ENCODE results near the gene IKZF5.

IKZF5 gene

DNA sequence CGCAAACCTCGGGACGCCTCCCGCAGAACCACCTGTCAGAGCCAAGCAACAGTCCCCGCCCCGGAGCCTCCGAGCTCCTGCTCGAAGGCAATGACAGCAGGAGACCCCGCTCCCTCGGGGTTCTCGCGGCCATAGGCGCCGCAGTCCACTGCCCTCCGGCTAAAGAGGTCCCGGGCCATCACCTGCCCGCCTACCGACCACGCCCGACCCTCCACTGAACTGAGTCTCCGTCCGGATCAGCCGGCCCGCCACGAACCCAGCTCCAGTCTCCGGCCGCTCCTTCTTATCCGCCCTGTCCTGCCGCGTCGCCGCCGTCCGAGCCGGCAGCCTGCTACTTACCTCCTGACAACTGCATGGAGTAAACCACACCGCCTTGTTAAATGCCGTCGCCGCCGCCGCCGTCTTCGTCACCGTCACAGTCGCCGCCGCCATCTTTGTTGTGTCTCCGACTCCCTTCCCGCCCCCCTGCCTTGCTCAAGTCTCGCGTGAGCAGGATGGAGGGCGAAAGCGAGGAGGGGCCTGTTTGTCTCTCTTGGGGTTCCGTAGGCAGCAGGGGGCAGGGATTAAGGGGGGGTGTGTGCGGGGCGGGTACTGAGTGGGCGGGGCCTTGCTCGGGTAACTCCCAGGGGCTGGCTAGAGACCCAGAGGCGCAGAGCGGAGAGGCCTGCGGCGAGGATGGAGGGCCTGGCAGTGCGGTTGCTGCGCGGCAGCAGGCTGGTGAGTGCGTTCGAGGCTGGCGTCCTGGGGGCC lies at the start of gene IKZF5, which contains the start of gene ACADSB:
IKZF5 (minus strand) TSS at position 441 of the 750 bp plus-strand sequence. CDS start 10,170 bp downstream, outside the sequence.
ACADSB (plus strand) TSS at position 652 of the 750 bp plus-strand sequence; CDS start at position 676, 24 bp downstream.
- peak; percentile 91 for DNase-seq

DNA sequence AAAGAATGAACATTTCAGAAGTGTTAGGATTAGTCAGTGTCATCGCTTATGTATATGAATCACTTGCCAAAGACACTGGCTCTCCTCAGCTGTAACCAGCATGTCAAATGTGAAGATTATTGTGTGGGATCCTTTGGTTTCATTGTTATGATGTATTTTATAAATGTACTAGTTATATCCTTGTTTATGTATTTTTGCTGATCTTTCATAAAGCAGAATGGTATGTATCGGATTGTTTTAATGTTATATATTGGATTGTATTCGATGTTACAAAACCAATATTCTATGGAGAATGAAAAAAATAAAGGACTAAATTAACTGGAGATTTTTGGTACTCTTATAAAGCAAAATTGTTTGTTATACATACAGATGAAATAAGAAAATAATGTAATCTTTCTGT lies 49.4 kb upstream of the IKZF5 start:
- DNase-seq: no peak

DNA sequence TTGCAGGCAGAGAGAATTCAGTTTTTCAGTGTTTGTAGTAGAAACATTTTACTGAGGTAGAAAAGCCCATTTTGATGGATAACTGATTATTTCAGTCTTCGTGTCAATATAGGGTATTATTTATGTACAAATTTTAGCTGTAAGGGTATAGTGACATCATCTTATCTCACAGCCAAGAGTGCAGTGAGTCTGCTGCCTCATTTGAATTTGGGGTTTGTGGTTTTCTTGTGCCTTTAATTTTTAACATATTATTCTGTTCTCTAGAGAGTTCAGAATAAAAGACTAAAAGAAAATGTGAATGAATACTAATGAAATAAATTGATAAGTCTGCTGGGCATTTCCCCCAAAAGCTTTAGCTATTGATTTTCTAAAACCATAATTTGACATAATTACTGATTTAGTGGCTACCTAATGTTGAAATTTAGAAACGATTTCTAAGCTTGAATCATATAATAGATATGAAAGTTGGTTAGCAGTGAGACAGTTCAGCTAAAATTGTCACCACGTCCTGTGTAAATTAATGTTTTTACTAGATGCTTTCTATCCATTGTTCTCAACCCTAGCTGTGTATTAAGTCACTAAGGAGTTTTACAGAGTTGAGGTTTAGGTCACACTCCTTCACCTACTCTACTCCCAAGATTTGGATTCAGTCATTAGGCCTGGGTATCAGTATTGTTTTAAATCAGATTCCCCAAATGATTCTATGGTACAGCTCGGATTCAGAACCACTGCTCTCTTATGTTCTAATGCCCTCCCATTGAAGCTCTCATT lies 37.6 kb upstream of the IKZF5 start:
- DNase-seq: no peak

GRCh38 chr10:123044391-123044790 lies 35.8 kb upstream of the IKZF5 start:
- DNase-seq: peak; percentile 44

DNA sequence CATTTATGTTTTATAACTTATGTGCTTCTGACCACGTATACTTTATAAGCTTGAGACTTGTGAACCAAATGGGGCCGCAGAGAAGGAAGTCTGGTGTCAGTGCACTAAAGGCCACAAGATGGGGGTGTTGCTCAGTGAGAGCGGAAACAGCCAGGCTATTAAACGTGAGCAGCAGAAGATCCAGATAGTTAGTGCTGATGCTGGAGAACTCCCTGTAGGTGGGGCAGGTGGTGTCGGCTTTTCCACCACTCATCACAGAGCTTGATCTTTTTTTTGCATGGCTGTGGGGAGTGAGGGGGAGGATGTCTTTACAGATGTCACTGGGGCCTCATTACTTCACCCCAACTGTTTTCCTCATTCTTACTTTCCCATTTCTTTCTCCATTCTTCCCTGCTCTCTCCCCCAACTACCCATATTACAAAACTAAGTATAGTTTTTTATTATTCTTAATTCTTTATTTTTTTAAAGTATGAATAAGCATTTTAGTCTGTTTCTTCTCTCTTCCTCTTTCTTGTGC lies 34.9 kb upstream of the IKZF5 start:
- peak; percentile 60 for DNase-seq

DNA sequence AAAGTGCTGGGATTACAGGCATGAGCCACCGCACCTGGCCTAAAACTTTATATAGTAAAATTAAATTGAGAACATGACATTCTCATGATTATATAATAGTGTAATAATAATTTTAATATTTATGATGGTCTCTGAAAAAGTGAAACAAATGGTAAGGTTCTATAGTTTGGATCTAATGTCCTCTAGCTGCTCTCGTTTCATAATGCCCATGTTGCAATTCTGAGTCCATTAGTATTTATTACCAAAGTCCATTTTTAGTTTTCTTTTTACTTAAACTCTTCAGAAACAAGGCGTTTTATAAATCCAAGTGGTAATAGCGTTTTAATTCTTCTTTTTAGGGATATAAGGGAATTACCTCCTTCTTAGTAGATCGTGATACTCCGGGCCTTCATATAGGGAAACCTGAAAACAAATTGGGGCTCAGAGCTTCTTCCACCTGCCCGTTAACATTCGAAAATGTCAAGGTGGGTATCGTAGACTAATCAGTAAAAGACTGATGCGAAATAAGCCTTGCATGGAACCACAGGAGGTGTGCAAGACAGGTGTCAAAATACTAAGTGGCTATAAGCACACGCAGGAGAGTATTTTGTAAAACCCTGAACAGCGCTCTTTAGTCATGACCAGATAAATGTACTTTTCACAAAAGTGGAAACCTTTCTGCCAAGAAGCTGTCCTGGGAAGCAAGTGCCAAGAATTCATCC lies 34.3 kb upstream of the IKZF5 start:
- DNase-seq: no peak

DNA sequence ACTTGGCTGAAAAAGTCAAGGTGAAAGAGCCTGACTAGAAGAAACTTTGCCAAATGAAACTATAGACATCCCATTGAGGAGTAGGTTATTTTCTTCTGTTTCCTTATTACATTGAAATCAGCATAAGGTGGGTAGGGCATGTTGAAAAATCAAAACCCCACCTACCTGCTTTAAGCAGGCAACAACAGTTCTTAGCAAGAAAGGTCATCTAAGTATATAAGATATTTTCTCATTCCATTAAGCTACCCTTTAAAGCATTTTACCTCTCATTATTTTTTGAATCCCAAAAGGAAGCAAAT lies 31.0 kb upstream of the IKZF5 start:
- DNase-seq: no peak

DNA sequence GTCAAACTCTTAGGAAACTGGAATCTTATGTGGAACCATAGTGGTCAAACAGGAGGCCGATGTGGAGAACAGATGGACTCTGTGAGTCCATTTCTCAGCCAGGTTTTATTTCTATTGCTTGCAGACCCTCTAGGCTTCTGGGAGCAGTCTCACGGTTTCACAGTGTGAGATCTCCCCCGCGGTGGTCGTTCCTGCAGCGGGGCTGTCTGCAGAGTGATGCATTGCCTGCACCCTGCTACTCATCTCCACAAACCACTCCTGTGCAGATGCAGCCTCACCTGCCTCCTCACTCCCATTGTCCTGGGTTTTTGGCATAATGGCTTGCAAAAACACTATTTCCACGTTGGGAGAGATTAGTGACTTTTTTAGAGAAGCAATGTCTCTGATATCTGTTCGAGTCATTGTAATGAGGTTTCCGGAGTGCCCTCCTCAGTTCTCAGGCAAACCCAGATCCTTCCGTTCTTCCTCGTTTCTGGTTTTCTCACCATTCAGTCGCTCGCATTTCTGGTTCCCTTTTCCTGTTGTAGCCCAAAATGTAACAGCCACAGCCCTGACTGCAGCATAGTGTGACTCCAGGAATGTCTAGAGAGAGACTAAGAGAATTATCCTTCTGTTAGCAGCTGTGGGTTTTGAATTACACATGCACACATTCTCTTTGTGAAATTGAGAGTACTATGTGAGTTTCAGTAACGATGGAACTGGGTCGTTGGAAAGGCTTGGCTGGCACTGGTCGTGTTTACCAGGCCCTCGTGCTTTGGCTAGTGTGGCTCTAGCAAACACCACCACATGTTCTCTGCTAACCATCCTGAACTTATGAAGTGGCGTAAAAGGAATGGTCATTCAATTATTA lies 30.4 kb upstream of the IKZF5 start:
- DNase-seq: no peak

DNA sequence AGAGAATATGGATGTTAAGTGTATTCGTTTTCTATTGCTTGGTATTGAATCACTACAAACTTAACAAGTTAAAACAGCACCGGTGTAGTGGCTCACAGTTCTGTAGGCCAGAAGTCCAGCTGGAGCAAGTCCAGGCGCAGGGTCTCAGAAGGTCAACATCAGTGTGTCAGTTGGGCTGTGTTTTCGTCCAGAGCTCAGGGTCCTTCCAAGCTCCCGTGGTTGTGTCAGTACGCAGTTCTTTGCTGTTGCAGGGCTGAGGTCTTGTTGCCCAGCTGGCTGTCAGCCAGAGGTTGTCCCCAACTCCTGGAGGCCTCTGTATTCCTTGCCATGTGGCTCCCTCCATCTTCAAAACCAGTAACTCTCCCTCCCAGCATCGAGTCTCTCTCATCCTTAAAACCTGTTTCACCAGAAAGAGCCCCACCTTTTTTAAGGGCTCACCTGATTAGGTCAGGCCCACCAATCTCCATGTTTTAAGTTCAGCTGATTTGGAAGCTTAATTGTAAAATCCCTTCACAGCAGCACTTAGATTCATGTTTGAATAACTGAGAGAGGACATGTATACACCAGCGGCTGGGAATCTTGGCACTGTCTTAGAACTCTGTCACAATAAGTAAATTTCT lies 27.0 kb upstream of the IKZF5 start:
- no peak for DNase-seq

GRCh38 chr10:123034332-123034731 lies 25.7 kb upstream of the IKZF5 start:
- no peak for DNase-seq

DNA sequence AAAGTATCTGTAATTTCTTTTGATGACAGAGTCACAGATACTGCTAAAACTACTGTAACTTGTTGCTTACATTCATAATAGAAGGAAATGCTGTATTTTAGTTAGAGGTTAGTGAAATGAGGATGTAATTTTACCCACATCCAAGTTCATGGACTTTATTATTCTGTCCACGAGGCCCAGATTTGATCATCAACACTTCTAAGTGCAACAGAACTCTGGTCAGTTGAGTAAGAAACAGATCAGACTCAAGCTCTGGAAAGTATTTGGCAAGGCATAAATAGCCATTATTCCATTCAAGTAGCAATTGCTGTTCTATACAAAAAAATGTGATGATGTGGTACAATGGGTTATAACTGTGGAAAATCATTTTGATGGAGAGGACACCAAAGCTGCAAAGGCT lies 22.5 kb upstream of the IKZF5 start:
- DNase-seq: no peak

- DNase-seq: no peak
These were observed 19.3 kb upstream of the IKZF5 start for GRCh38 chr10:123027861-123028260.

DNA sequence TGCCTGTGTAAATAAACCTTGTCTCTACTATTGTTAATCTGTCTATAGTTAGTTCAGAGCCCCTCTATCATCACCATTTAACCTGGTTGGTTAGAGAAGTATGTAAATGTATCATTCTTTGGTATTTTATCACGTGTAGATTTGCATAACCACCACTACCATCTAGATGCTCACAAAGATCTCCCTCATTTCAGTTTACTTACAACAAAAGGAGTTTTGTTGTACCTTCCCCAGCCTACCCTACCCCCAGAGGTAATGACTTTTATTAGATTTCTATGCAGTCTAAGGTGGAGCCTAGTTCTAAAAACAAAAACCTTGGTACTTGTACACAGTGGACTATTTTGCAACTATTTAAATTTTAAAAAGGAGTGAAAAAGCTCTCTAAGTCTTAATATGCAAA lies 17.7 kb upstream of the IKZF5 start:
- no peak for DNase-seq

DNA sequence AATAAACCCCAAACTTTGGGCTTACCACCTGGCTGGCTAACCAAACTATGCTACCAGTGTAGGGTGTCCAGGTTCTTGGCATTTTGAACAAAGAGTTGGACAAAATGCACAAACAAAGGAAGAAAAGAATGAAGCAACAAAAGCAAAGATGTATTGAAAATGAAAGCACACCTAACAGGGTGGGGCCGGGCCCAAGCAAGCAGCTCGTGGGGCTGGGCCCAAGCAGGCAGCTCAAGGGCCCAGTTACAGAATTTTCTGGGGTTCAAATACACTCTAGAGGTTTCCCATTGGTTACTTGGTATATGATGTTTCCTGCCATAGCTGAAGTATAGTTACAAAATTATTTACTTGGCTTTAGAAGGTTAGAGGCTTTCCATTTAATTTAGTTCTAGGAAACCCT lies 15.9 kb upstream of the IKZF5 start:
- no peak for DNase-seq

DNA sequence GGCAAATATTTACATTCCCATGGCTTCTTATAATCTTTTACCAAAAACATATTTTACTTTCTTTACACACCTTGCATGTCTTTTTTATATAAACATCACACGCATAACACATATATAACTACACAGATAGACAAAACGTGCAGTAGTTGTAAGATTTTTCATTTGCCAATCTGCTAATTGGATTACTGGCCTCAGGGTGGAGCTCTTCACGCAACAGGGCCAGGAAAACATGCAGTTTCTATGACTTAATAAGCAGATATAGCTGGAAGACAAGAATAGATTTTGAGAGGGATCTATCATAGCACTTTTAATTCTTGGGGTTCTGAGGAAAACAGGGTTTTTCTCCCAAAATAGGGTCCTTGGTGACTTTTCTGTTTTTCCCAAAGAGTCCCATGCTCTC lies 12.9 kb upstream of the IKZF5 start:
- no peak for DNase-seq

DNA sequence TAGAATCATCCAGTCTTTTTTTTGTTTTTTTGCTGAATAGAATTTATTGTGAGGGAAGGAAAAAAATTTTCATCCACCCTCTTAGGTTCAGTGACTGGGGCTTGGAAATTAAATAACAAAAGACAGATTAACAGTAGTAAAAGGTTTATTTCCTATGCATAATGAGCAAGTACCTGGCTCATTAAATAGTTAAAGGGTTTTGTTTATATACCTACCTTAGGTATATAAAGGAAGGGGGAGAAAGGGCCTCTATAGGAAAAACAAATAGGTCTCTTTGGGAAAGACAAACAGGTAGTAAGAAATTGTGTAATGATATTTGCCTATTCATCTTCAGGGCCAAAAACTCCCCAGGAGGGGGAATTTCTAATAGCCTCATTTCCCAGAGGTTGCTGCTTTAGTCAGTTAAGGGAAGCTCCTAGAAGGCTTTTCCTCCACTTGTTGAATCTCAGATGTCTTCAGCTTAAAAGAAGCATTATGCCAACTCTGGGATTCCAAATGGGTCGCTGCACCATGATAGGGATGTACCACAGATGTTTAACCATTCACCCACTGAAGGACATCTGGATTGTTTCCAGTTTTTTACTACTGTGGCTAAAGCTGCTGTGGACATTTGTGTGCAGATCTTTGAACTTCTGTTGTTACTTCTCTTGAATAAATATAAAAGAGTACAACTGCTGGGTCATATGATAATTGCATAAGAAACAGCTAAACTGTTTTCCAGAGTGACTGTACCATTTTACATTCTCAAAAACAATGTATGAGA lies 11.5 kb upstream of the IKZF5 start:
- no peak for DNase-seq

- no peak for DNase-seq
These were observed 10.7 kb upstream of the IKZF5 start for GRCh38 chr10:123019264-123019663.

GRCh38 chr10:123018531-123018930 lies 9.9 kb upstream of the IKZF5 start:
- no peak for DNase-seq

DNA sequence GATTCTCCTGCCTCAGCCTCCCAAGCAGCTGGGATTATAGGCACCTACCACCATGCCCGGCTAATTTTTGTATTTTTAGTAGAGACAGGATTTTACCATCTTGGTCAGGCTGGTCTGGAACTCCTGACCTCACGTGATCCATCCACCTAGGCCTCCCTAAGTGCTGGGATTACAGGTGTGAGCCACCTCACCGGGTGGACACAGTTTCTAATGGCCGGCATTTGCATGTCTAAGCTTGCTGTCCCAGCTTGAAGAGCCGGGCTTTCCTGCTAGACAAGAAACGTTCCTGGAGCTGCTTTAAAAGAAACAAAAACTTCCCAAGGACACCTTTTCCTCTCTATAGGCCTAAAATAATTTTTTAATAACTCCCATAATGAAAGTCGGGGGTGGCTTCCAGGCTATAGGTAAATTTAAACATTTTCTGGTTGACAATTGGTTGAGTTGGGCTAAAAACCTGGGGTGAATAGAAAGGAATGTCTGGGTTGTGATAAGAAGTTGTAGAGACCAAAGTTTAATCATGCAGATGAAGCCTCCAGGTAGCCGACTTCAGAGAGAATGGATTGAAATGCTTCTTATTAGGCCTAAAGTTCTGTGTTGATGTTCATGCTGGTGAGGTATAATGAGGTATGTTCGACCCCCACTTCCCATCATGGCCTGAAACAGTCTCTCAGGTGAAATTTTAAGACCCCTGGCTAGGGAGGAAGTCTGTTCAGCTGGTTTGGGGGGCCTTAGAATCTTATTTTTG lies 9.0 kb upstream of the IKZF5 start:
- no peak for DNase-seq

- no peak for DNase-seq
These were observed 7.6 kb upstream of the IKZF5 start for GRCh38 chr10:123016228-123016627.

DNA sequence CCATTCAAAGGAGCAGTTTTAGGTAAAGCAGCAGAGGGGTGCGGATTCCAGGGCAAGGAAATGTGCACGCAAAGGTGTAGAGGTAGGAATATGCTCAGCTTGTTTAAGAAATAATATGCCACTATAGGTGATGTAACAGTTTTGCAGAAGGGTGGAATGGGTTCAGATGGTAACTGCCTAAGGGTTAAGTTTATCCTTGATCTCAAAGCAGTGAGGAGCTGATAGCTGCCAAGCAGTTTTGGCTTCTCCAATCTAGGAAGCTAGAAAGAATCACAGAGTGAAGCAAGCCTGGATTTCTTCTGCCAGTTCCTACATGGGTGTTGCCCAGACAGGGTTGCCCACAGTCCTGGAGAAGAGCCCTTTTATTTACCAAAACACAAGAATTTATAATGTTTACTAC lies 6.2 kb upstream of the IKZF5 start:
- DNase-seq: no peak
